Brain microvascular endothelial cell (primary cell): ENCODE data around the gene DISP2.

ENCODE experiments used
- DNase-seq: peaks from one replicate; pipeline ENCODE4 v3.0.0-alpha.2; 2020
- H3K27ac ChIP-seq: fragments of 250-450 bp; sonication (Bioruptor Pico); 2 replicates; pipeline ENCODE4 v1.5.1; 2020; ENCODE audit warnings: mild to moderate bottlenecking, moderate library complexity
- H3K27me3 ChIP-seq: fragments of 250-450 bp; sonication (Bioruptor Pico); replicated peaks from 2 replicates; pipeline ENCODE4 v1.5.1; 2020; ENCODE audit warnings: mild to moderate bottlenecking
- H3K36me3 ChIP-seq: fragments of 250-450 bp; sonication (Bioruptor Pico); replicated peaks from 2 replicates; pipeline ENCODE4 v1.5.1; 2020; ENCODE audit warnings: mild to moderate bottlenecking
- H3K4me3 ChIP-seq: 2 replicates; pipeline ENCODE4 v1.5.1; 2011; ENCODE audit warnings: low read depth, mild to moderate bottlenecking, control low read depth, low read length, moderate library complexity
- CTCF ChIP-seq: IDR thresholded peaks from 2 replicates; pipeline ENCODE4 v1.5.1; 2011; ENCODE audit warnings: low read depth, mild to moderate bottlenecking, moderate library complexity, low read length, control low read depth, inconsistent platforms; ENCODE audit errors: missing control alignments
- in situ Hi-C: cut with HindIII; loops from 2 replicates; pipeline ENCODE4 v1.10.0; 2017; ENCODE audit warnings: low sequenced_read_pairs, low pct_ligation_motif_present

DISP2 gene

GRCh38 chr15:40405501-40406381 is 47.7 kb downstream of the DISP2 start, which contains the start of gene IVD:
Gene IVD (plus strand): TSS chr15:40405795. CDS start chr15:40405828, 33 bp downstream.
- no peak for TF ChIP-seq CTCF
- peak; percentile 96 for DNase-seq
- peak within 1 kb of the TSS; percentile 68 for H3K27ac ChIP-seq
- no peaks in the 10 kb centered on the region for H3K27me3 ChIP-seq
- in situ Hi-C loops: no loop called here
- H3K4me3 ChIP-seq: peak within 1 kb of the TSS; percentile 91
- H3K36me3 ChIP-seq: peaks cover 8% of the 10 kb centered on the region

GRCh38 chr15:40407330-40407990 is 49.4 kb downstream of the DISP2 start:
- no peak overlapping the region for H3K4me3 ChIP-seq
- TF ChIP-seq CTCF: no peak
- H3K36me3 ChIP-seq: peaks cover 23% of the 10 kb centered on the region
- H3K27me3 ChIP-seq: no peaks in the 10 kb centered on the region
- H3K27ac ChIP-seq: no peak overlapping the region
- in situ Hi-C loops: no loop called here
- DNase-seq: no peak

- Histone ChIP-seq H3K27me3 (no peaks in the 10 kb centered on the region), H3K27ac (no peak overlapping the region), H3K4me3 (no peak overlapping the region), H3K36me3 (peaks cover 40% of the 10 kb centered on the region)
- no peak for TF ChIP-seq CTCF
- in situ Hi-C loops: no loop called here
- DNase-seq: no peak
These were observed 51.3 kb downstream of the DISP2 start for GRCh38 chr15:40409366-40409765.

GRCh38 chr15:40410476-40410875 is 52.5 kb downstream of the DISP2 start:
- no peak for TF ChIP-seq CTCF
- no peak for DNase-seq
- H3K4me3 ChIP-seq: no peak overlapping the region
- no peaks in the 10 kb centered on the region for H3K27me3 ChIP-seq
- peaks cover 48% of the 10 kb centered on the region for H3K36me3 ChIP-seq
- H3K27ac ChIP-seq: no peak overlapping the region
- in situ Hi-C loops: no loop called here

GRCh38 chr15:40412095-40412759 is 54.2 kb downstream of the DISP2 start:
- TF ChIP-seq CTCF: no peak
- DNase-seq: no peak
- Histone ChIP-seq H3K27me3 (no peaks in the 10 kb centered on the region), H3K36me3 (peaks cover 50% of the 10 kb centered on the region), H3K4me3 (no peak overlapping the region), H3K27ac (no peak overlapping the region)
- in situ Hi-C loops: no loop called here
